KG1 (cell line): ENCODE data around the gene FBXL19.
"Not testable (repeated sequence)": the region's sequence is repeated elsewhere in the genome, so short reads cannot be mapped to it uniquely, and the experiment has no call there.

Experiments used
- DNase-seq: peaks from one replicate; lab custom pipeline; 2025; lab: John Stamatoyannopoulos, UW

The FBXL19 gene

GRCh38 chr16:30922960-30923535, 324 bp upstream of the FBXL19 start:
- peak; percentile 99 for DNase-seq

- no peak for DNase-seq
Measured at GRCh38 chr16:30924076-30924912, 922 bp downstream of the FBXL19 start.

GRCh38 chr16:30924913-30925631, 1.7 kb downstream of the FBXL19 start:
- DNase-seq = no peak

- no peak for DNase-seq
Measured at GRCh38 chr16:30925632-30925987, 2.2 kb downstream of the FBXL19 start.

- no peak for DNase-seq
Measured at GRCh38 chr16:30925995-30926811, 2.8 kb downstream of the FBXL19 start.

GRCh38 chr16:30926937-30927788, 3.8 kb downstream of the FBXL19 start:
- DNase-seq = no peak

- no peak for DNase-seq
Measured at GRCh38 chr16:30927789-30928378, 4.5 kb downstream of the FBXL19 start.

- no peak for DNase-seq
Measured at GRCh38 chr16:30928390-30928789, 5.0 kb downstream of the FBXL19 start.

GRCh38 chr16:30929167-30929566, 5.8 kb downstream of the FBXL19 start:
- no peak for DNase-seq

GRCh38 chr16:30930160-30930571, 6.8 kb downstream of the FBXL19 start:
- no peak for DNase-seq

- DNase-seq = no peak
Measured at GRCh38 chr16:30931068-30931650, 7.8 kb downstream of the FBXL19 start.

- no peak for DNase-seq
Measured at GRCh38 chr16:30934827-30935557, 11.6 kb downstream of the FBXL19 start.

GRCh38 chr16:30937692-30938091, 14.3 kb downstream of the FBXL19 start:
- no peak for DNase-seq

- not testable (repeated sequence) for DNase-seq
Measured at GRCh38 chr16:30939571-30939970, 16.2 kb downstream of the FBXL19 start.

GRCh38 chr16:30941600-30942425, 18.4 kb downstream of the FBXL19 start:
- no peak for DNase-seq

GRCh38 chr16:30942426-30942806, 19.0 kb downstream of the FBXL19 start:
- no peak for DNase-seq

GRCh38 chr16:30944352-30944751, 21.0 kb downstream of the FBXL19 start:
- DNase-seq = no peak

- no peak for DNase-seq
Measured at GRCh38 chr16:30946671-30947540, 23.5 kb downstream of the FBXL19 start.
